Activated CD4-positive, alpha-beta memory T cell treated with anti-CD3 and anti-CD28 coated beads for 36 hours (primary cell): ENCODE data around the gene SH2D3A. TPM values are rescaled to one million over a fixed set of nuclear protein-coding genes. Genes with fewer than 3 reads are reported as not detected.

ENCODE experiments used
- CTCF ChIA-PET: fragments of 350-600 bp; sonication (Branson Sonifier 250); formaldehyde crosslinking; loops from one replicate; lab custom pipeline; 2021; ENCODE audit warnings: antibody characterized with exemption, inconsistent platforms; lab: Charles Lee
- POLR2A ChIA-PET: fragments of 350-600 bp; sonication (Branson Sonifier 250); formaldehyde crosslinking; loops from one replicate; lab custom pipeline; 2021; ENCODE audit warnings: antibody characterized with exemption; lab: Charles Lee
- DNase-seq: peaks from one replicate; pipeline ENCODE4 v3.0.0-alpha.2; 2020
- H3K27ac Mint-ChIP-seq: one replicate; pipeline ENCODE4 v1.8.0; 2021; ENCODE audit warnings: mixed read lengths
- H3K27me3 Mint-ChIP-seq: one replicate; pipeline ENCODE4 v1.8.0; 2021; ENCODE audit warnings: mixed read lengths
- H3K36me3 Mint-ChIP-seq: one replicate; pipeline ENCODE4 v1.8.0; 2021; ENCODE audit warnings: mixed read lengths
- H3K4me1 Mint-ChIP-seq: one replicate; pipeline ENCODE4 v1.8.0; 2021; ENCODE audit warnings: low read depth, mixed read lengths
- H3K4me3 Mint-ChIP-seq: one replicate; pipeline ENCODE4 v1.8.0; 2021; ENCODE audit warnings: mild to moderate bottlenecking, mixed read lengths
- H3K9me3 Mint-ChIP-seq: one replicate; pipeline ENCODE4 v1.8.0; 2021; ENCODE audit warnings: mixed read lengths
- intact Hi-C: fragments of 100-400 bp; cut with micrococcal nuclease; formaldehyde crosslinking; loops from one replicate; pipeline ENCODE4 v1.15.1; 2023
- total RNA-seq, 2 experiments: library from RNA; stranded (reverse); gene quantifications; one replicate each; pipeline ENCODE4 v1.2.3, GENCODE V29; 2021

SH2D3A gene
- total RNA-seq, 2 experiments from 2014 or later, result 17.1 to 18.2 TPM

GRCh38 chr19:6730153-6730804, 37.0 kb downstream of the SH2D3A start:
- ChIA-PET CTCF (no interaction called here), POLR2A (no interaction called here)
- Mint-ChIP-seq H3K36me3 (peaks cover 17% of the 10 kb centered on the region), H3K4me1 (no peaks in the 10 kb centered on the region), H3K27ac (no peak overlapping the region), H3K4me3 (no peak overlapping the region), H3K9me3 (no peaks in the 10 kb centered on the region), H3K27me3 (no peaks in the 10 kb centered on the region)
- intact Hi-C loops, result loop anchor here (10.0 kb wide), 1 partner anchor 355 kb away; the partner anchor contains the start of genes ALKBH7 and PSPN
- peak; percentile 61 for DNase-seq

- ChIA-PET POLR2A (no interaction called here), CTCF (no interaction called here)
- peaks cover 17% of the 10 kb centered on the region for H3K36me3 Mint-ChIP-seq
- intact Hi-C loops, result loop anchor here (10.0 kb wide), 1 partner anchor 355 kb away; the partner anchor contains the start of genes ALKBH7 and PSPN
- no peaks in the 10 kb centered on the region for H3K9me3 Mint-ChIP-seq
- no peak for DNase-seq
- H3K4me1 Mint-ChIP-seq, result peaks cover 2% of the 10 kb centered on the region
- H3K4me3 Mint-ChIP-seq, result no peak overlapping the region
- H3K27me3 Mint-ChIP-seq, result no peaks in the 10 kb centered on the region
- H3K27ac Mint-ChIP-seq, result no peak overlapping the region
These were observed 37.6 kb downstream of the SH2D3A start for GRCh38 chr19:6729573-6730152.

- no peak for DNase-seq
- Mint-ChIP-seq H3K4me3 (no peak overlapping the region), H3K9me3 (no peaks in the 10 kb centered on the region), H3K27me3 (no peaks in the 10 kb centered on the region), H3K36me3 (peaks cover 12% of the 10 kb centered on the region), H3K27ac (no peak overlapping the region), H3K4me1 (peaks cover 3% of the 10 kb centered on the region)
- intact Hi-C loops, result no loop called here
- ChIA-PET CTCF (no interaction called here), POLR2A (no interaction called here)
These were observed 38.9 kb downstream of the SH2D3A start for GRCh38 chr19:6728346-6728745.

- no peak for DNase-seq
- Mint-ChIP-seq H3K4me1 (peaks cover 3% of the 10 kb centered on the region), H3K36me3 (no peaks in the 10 kb centered on the region), H3K4me3 (no peak overlapping the region), H3K27ac (no peak overlapping the region), H3K27me3 (no peaks in the 10 kb centered on the region), H3K9me3 (no peaks in the 10 kb centered on the region)
- ChIA-PET POLR2A (no interaction called here), CTCF (no interaction called here)
- intact Hi-C loops, result no loop called here
These were observed 41.6 kb downstream of the SH2D3A start for GRCh38 chr19:6725513-6726231.

GRCh38 chr19:6724631-6725492, 42.4 kb downstream of the SH2D3A start:
- Mint-ChIP-seq H3K9me3 (no peaks in the 10 kb centered on the region), H3K4me1 (peaks cover 3% of the 10 kb centered on the region), H3K36me3 (no peaks in the 10 kb centered on the region), H3K27me3 (no peaks in the 10 kb centered on the region), H3K4me3 (no peak overlapping the region), H3K27ac (no peak overlapping the region)
- intact Hi-C loops, result no loop called here
- POLR2A ChIA-PET, result no interaction called here
- CTCF ChIA-PET, result interaction anchor here (0.6 kb wide), 1 partner anchor 479 kb away, joined by 3 read pairs; no protein-coding TSS in a partner anchor
- no peak for DNase-seq

- H3K27ac Mint-ChIP-seq, result no peak overlapping the region
- no peak overlapping the region for H3K4me3 Mint-ChIP-seq
- CTCF ChIA-PET, result no interaction called here
- POLR2A ChIA-PET, result no interaction called here
- no peaks in the 10 kb centered on the region for H3K36me3 Mint-ChIP-seq
- peaks cover 3% of the 10 kb centered on the region for H3K4me1 Mint-ChIP-seq
- no peak for DNase-seq
- no peaks in the 10 kb centered on the region for H3K27me3 Mint-ChIP-seq
- no peaks in the 10 kb centered on the region for H3K9me3 Mint-ChIP-seq
- intact Hi-C loops, result no loop called here
These were observed 43.5 kb downstream of the SH2D3A start for GRCh38 chr19:6723738-6724137.

GRCh38 chr19:6723108-6723618, 44.1 kb downstream of the SH2D3A start:
- Mint-ChIP-seq H3K4me3 (no peak overlapping the region), H3K4me1 (peaks cover 3% of the 10 kb centered on the region), H3K27ac (no peak overlapping the region), H3K36me3 (no peaks in the 10 kb centered on the region), H3K27me3 (no peaks in the 10 kb centered on the region), H3K9me3 (no peaks in the 10 kb centered on the region)
- CTCF ChIA-PET, result no interaction called here
- POLR2A ChIA-PET, result no interaction called here
- intact Hi-C loops, result no loop called here
- DNase-seq, result no peak

GRCh38 chr19:6721773-6722172, 45.5 kb downstream of the SH2D3A start:
- DNase-seq, result no peak
- no peak overlapping the region for H3K4me3 Mint-ChIP-seq
- H3K36me3 Mint-ChIP-seq, result no peaks in the 10 kb centered on the region
- no peak overlapping the region for H3K27ac Mint-ChIP-seq
- intact Hi-C loops, result no loop called here
- peaks cover 7% of the 10 kb centered on the region for H3K4me1 Mint-ChIP-seq
- ChIA-PET POLR2A (interaction anchor here (0.6 kb wide), 1 partner anchor 138 kb away, joined by 5 read pairs; no protein-coding TSS in a partner anchor), CTCF (no interaction called here)
- H3K9me3 Mint-ChIP-seq, result no peaks in the 10 kb centered on the region
- H3K27me3 Mint-ChIP-seq, result peaks cover 1% of the 10 kb centered on the region

GRCh38 chr19:6721138-6721474, 46.1 kb downstream of the SH2D3A start:
- no peak for DNase-seq

GRCh38 chr19:6720369-6721137, 46.7 kb downstream of the SH2D3A start, which contains the start of gene C3:
Gene C3 (minus strand): TSS chr19:6720650. CDS start chr19:6720589, 61 bp downstream.
- Mint-ChIP-seq H3K36me3 (no peaks in the 10 kb centered on the region), H3K9me3 (no peaks in the 10 kb centered on the region), H3K4me1 (peaks cover 7% of the 10 kb centered on the region), H3K27ac (no peak within 1 kb of the TSS), H3K4me3 (no peak within 1 kb of the TSS), H3K27me3 (peaks cover 1% of the 10 kb centered on the region)
- CTCF ChIA-PET, result interaction anchor here (0.7 kb wide), 1 partner anchor 88 kb away, joined by 3 read pairs; no protein-coding TSS in a partner anchor
- POLR2A ChIA-PET, result no interaction called here
- DNase-seq, result no peak
- intact Hi-C loops, result no loop called here

More at GRCh38 chr19:6721138-6721474, 46.1 kb downstream of the SH2D3A start:
- intact Hi-C loops, result no loop called here
- H3K4me1 Mint-ChIP-seq, result peaks cover 7% of the 10 kb centered on the region
- peaks cover 1% of the 10 kb centered on the region for H3K27me3 Mint-ChIP-seq
- no peak overlapping the region for H3K27ac Mint-ChIP-seq
- H3K36me3 Mint-ChIP-seq, result no peaks in the 10 kb centered on the region
- ChIA-PET CTCF (interaction anchor here (0.7 kb wide), 1 partner anchor 88 kb away, joined by 3 read pairs; no protein-coding TSS in a partner anchor), POLR2A (no interaction called here)
- no peak overlapping the region for H3K4me3 Mint-ChIP-seq
- no peaks in the 10 kb centered on the region for H3K9me3 Mint-ChIP-seq

GRCh38 chr19:6719992-6720368, 47.3 kb downstream of the SH2D3A start:
- H3K4me1 Mint-ChIP-seq, result peaks cover 6% of the 10 kb centered on the region
- ChIA-PET POLR2A (no interaction called here), CTCF (no interaction called here)
- H3K36me3 Mint-ChIP-seq, result no peaks in the 10 kb centered on the region
- DNase-seq, result no peak
- intact Hi-C loops, result no loop called here
- no peaks in the 10 kb centered on the region for H3K9me3 Mint-ChIP-seq
- H3K27ac Mint-ChIP-seq, result no peak overlapping the region
- peaks cover 1% of the 10 kb centered on the region for H3K27me3 Mint-ChIP-seq
- no peak overlapping the region for H3K4me3 Mint-ChIP-seq
